Mammary epithelial cell (primary cell): Measurements from ENCODE around the gene APOBEC2.

Source experiments
- EZH2 ChIP-seq: IDR thresholded peaks from 2 replicates; pipeline ENCODE4 v1.6.1; 2012; ENCODE audit warnings: low read length, inconsistent platforms, borderline replicate concordance
- TF ChIP-seq, protein P1 (sequence below), 2 donors: IDR thresholded peaks in 1 of 2; conservative IDR thresholded peaks in 1 of 2; 2 replicates each; pipeline ENCODE4 v1.5.1; 2011 to 2012; ENCODE audit warnings: inconsistent platforms in 2 of 2, low read length in 2 of 2, mild to moderate bottlenecking in 2 of 2, control low read depth in 1 of 2, low read depth in 1 of 2; ENCODE audit not compliant: insufficient read depth in 1 of 2; ENCODE audit errors: extremely low read depth in 1 of 2

DNA sequence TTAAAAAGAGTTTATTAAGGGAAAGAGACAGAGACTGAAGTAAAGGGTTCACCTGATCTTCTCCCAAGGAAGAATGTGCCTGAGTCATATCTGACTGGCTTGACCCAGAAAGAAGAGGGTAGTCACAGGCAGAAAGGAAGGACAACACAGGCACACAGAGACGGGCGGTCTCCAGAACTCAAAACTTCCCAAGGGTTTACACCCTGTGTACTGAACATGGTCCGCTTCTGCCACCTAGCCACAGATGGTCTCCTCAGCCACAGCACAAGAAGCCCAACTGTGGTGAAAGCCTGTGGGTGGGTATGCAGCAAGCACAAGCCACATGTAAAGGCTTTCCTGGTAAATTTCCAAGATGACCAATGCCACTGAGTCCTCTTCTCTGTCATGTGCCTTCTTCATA is 31.2 kb upstream of the APOBEC2 start:
- TF ChIP-seq, protein P1, sequence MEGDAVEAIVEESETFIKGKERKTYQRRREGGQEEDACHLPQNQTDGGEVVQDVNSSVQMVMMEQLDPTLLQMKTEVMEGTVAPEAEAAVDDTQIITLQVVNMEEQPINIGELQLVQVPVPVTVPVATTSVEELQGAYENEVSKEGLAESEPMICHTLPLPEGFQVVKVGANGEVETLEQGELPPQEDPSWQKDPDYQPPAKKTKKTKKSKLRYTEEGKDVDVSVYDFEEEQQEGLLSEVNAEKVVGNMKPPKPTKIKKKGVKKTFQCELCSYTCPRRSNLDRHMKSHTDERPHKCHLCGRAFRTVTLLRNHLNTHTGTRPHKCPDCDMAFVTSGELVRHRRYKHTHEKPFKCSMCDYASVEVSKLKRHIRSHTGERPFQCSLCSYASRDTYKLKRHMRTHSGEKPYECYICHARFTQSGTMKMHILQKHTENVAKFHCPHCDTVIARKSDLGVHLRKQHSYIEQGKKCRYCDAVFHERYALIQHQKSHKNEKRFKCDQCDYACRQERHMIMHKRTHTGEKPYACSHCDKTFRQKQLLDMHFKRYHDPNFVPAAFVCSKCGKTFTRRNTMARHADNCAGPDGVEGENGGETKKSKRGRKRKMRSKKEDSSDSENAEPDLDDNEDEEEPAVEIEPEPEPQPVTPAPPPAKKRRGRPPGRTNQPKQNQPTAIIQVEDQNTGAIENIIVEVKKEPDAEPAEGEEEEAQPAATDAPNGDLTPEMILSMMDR (conservative IDR thresholded peaks at IDR 0.05 in 1 of 2, IDR thresholded peaks at IDR 0.05 in 1 of 2; ENCODE audit: extremely low read depth in 1 of 2, insufficient read depth in 1 of 2, low read depth in 1 of 2, low read length in 2 of 2) = peak; percentile 7 to 42
- TF ChIP-seq EZH2 = no peak
